ENCODE data around the gene ZC3H4. TPM values are rescaled to one million over a fixed set of nuclear protein-coding genes. Genes with fewer than 3 reads are reported as not detected.

Gene ZC3H4
- total RNA-seq, 4 donors from 2014 or later: 25.5 to 40.4 (median 34.2) TPM

DNA sequence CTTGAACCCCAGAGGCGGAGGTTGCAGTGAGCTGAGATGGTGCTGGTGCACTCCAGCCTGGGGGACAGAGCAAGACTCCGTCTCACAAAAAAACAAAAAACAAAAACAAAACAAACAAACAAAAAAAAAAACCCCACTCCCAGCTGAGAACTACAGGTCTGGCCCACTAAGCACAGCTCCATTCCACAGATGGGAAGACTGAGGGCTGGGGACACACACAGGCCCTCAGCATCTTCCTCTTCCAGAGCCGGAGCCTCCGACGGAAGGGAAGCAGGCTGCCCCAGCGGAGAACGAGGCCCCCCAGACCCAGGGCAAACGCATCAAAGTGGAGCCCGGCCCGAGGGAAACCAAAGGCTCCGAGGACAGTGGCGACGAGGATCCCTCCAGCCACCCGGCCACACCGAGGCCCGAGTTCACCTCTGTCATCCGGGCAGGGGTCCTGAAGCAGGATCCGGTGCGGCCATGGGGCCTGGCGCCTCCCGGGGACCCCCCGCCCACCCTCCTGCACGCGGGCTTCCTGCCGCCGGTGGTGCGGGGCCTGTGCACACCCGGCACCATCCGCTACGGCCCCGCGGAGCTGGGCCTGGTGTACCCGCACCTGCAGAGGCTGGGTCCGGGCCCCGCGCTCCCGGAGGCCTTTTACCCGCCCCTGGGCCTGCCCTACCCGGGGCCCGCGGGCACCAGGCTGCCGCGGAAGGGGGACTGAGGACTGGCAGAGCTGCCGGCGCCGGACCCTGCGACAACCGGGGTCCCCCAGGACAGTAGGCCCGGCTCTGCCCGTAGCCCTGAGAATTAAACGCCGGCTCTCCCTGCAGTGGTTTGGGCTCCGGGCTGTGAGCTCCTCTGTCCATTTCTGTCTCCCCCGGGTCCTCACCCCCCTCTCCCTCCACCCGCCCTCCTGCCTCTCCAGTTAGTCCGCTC is 68.4 kb downstream of the ZC3H4 start:
- H3K9me3 ChIP-seq: no peaks in the 10 kb centered on the region
- peaks cover 0 to 16% (median 0%) of the 10 kb centered on the region in 4 donors for H3K4me1 ChIP-seq
- peaks cover 0 to 33% (median 0%) of the 10 kb centered on the region in 3 donors for H3K36me3 ChIP-seq
- WGBS, 2 donors: 94 to 95% methylated on average over 31 to 36 of the region's 56 CpGs
- H3K27ac ChIP-seq: no peak overlapping the region
- H3K4me3 ChIP-seq: no peak overlapping the region
- no peaks in the 10 kb centered on the region for H3K27me3 ChIP-seq
- TF ChIP-seq POLR2A (IDR thresholded peaks at IDR 0.05) (no peak), EP300 (IDR thresholded peaks at IDR 0.05) (no peak), CTCF (IDR thresholded peaks at IDR 0.05) (no peak)
- DNase-seq (ENCODE audit: low spot score in 2 of 2): no peak

GRCh38 chr19:47040869-47041268 is 72.7 kb downstream of the ZC3H4 start:
- no peak for TF ChIP-seq CTCF (IDR thresholded peaks at IDR 0.05)
- TF ChIP-seq EP300 (IDR thresholded peaks at IDR 0.05): no peak
- no peak for TF ChIP-seq POLR2A (IDR thresholded peaks at IDR 0.05)
- 60 to 68% methylated on average over 8 of the region's 8 CpGs for WGBS, 2 donors
- DNase-seq (ENCODE audit: low spot score in 2 of 2): no peak
- no peaks in the 10 kb centered on the region for H3K9me3 ChIP-seq
- no peaks in the 10 kb centered on the region for H3K27me3 ChIP-seq
- no peak overlapping the region for H3K27ac ChIP-seq
- H3K36me3 ChIP-seq: peaks cover 0 to 27% (median 0%) of the 10 kb centered on the region in 3 donors
- H3K4me1 ChIP-seq: peaks cover 0 to 9% (median 0%) of the 10 kb centered on the region in 4 donors
- no peak overlapping the region for H3K4me3 ChIP-seq

GRCh38 chr19:47039239-47039874 is 74.2 kb downstream of the ZC3H4 start:
- no peaks in the 10 kb centered on the region for H3K27me3 ChIP-seq
- no peak for DNase-seq (ENCODE audit: low spot score in 2 of 2)
- peaks cover 0 to 15% (median 0%) of the 10 kb centered on the region in 3 donors for H3K36me3 ChIP-seq
- TF ChIP-seq EP300 (IDR thresholded peaks at IDR 0.05): no peak
- TF ChIP-seq CTCF (IDR thresholded peaks at IDR 0.05): no peak
- no peak for TF ChIP-seq POLR2A (IDR thresholded peaks at IDR 0.05)
- H3K27ac ChIP-seq: no peak overlapping the region
- H3K4me3 ChIP-seq: no peak overlapping the region
- H3K4me1 ChIP-seq: peaks cover 0 to 20% (median 5%) of the 10 kb centered on the region in 4 donors
- 83 to 89% methylated on average over 12 to 17 of the region's 17 CpGs for WGBS, 2 donors
- no peaks in the 10 kb centered on the region for H3K9me3 ChIP-seq

GRCh38 chr19:47037766-47038165 is 75.8 kb downstream of the ZC3H4 start:
- 42 to 67% methylated on average over 1 of the region's 1 CpG for WGBS, 2 donors
- Histone ChIP-seq H3K27ac (no peak overlapping the region), H3K4me1 (peaks cover 0 to 20% (median 5%) of the 10 kb centered on the region in 4 donors), H3K36me3 (peaks cover 0 to 8% (median 0%) of the 10 kb centered on the region in 3 donors), H3K27me3 (peaks cover 0 to 8% of the 10 kb centered on the region in 2 donors), H3K9me3 (no peaks in the 10 kb centered on the region), H3K4me3 (no peak overlapping the region)
- no peak for DNase-seq (ENCODE audit: low spot score in 2 of 2)
- no peak for TF ChIP-seq POLR2A (IDR thresholded peaks at IDR 0.05)
- no peak for TF ChIP-seq EP300 (IDR thresholded peaks at IDR 0.05)
- no peak for TF ChIP-seq CTCF (IDR thresholded peaks at IDR 0.05)

Measured in tibial nerve (tissue), 4 donors.